Transverse colon (tissue), 4 donors: ENCODE results near the gene DEK. TPM values are rescaled to one million over a fixed set of nuclear protein-coding genes. Genes with fewer than 3 reads are reported as not detected.
"Not testable (repeated sequence)": the region's sequence is repeated elsewhere in the genome, so short reads cannot be mapped to it uniquely, and the experiment has no call there.

Experiments
- DNase-seq: peaks from one replicate; pipeline ENCODE4 v3.0.0-alpha.2; 2019
- H3K27ac ChIP-seq, 4 donors: fragments of 200-600 bp; sonication (generic); 2 replicates each; pipeline ENCODE4 v1.5.1; 2016 to 2018; ENCODE audit warnings: inconsistent platforms in 4 of 4
- H3K27me3 ChIP-seq: fragments of 200-600 bp; sonication (generic); 2 replicates; pipeline ENCODE4 v1.5.1; 2017; ENCODE audit warnings: inconsistent platforms
- H3K36me3 ChIP-seq, 4 donors: fragments of 200-600 bp; sonication (generic); 2 replicates each; pipeline ENCODE4 v1.5.1; 2017 to 2019; ENCODE audit warnings: inconsistent platforms in 4 of 4
- H3K4me1 ChIP-seq, 4 donors: fragments of 200-600 bp; sonication (generic); 2 replicates each; pipeline ENCODE4 v1.5.1; 2017 to 2020; ENCODE audit warnings: inconsistent platforms in 4 of 4
- H3K4me3 ChIP-seq, 4 donors: fragments of 200-600 bp; sonication (generic); 1 replicate in 1 of 4; 2 replicates in 3 of 4; pipeline versions ENCODE4 v1.5.1 to v1.6.1; 2017 to 2019; ENCODE audit warnings: inconsistent platforms in 4 of 4
- H3K9me3 ChIP-seq, 2 donors: fragments of 200-600 bp; sonication (generic); 2 replicates each; pipeline ENCODE4 v1.5.1; 2017 to 2019; ENCODE audit warnings: inconsistent platforms in 2 of 2
- EP300 ChIP-seq: sonication (generic); formaldehyde crosslinking; IDR thresholded peaks from one replicate; pipeline ENCODE4 v1.6.1; 2017; ENCODE audit warnings: antibody characterized with exemption, low read depth
- POLR2A ChIP-seq: fragments of 450-650 bp; IDR thresholded peaks from one replicate; pipeline ENCODE4 v1.6.1; 2016; ENCODE audit warnings: antibody characterized with exemption, mild to moderate bottlenecking, moderate library complexity
- POLR2AphosphoS5 ChIP-seq, 3 donors: sonication (generic); formaldehyde crosslinking; IDR thresholded peaks; one replicate each; pipeline ENCODE4 v1.6.1; 2016; ENCODE audit warnings: antibody characterized with exemption in 3 of 3
- WGBS, 2 donors: methylation state at CpG; one replicate each; pipeline ENCODE4 v1.1.5; 2018; ENCODE audit warnings: low coverage in 1 of 2; 5-methylcytosine and 5-hydroxymethylcytosine counted together
- in situ Hi-C, 4 donors: fragments of 200-750 bp; cut with MboI; loops; one replicate each; pipeline versions ENCODE4 v1.15.0 to v1.15.1; 2017; ENCODE audit warnings: low sequenced_read_pairs in 3 of 4, low pct_ligation_motif_present in 1 of 4, low pct_unique_long_range_greater_than_20kb in 1 of 4
- intact Hi-C: fragments of 100-400 bp; cut with DNase I; formaldehyde crosslinking; loops from one replicate; pipeline ENCODE4 v1.15.1; 2023; ENCODE audit warnings: low total_unique reads
- small RNA-seq, 4 donors: library from RNA; depleted of rRNA; stranded (forward); fragments of <200 nt; gene quantifications; one replicate each; pipeline ENCODE3, GENCODE V24; 2016
- total RNA-seq, 4 donors: library from RNA; depleted of rRNA; stranded (reverse); fragments of >200 nt; gene quantifications; one replicate each; pipeline ENCODE4 v1.1.0, GENCODE V29; 2016
- TF ChIP-seq, protein P1 (sequence below), 5 experiments: fragments of 200-600 bp in 3 of 5; fragments of 450-650 bp in 2 of 5; sonication (generic) in 3 of 5; IDR thresholded peaks; 1 replicate in 2 of 5; 2 replicates in 3 of 5; pipeline ENCODE4 v1.5.1; 2016 to 2017; ENCODE audit warnings: antibody characterized with exemption in 5 of 5, inconsistent platforms in 3 of 5, mild to moderate bottlenecking in 2 of 5, moderate library complexity in 1 of 5

DEK gene
- total RNA-seq, 4 donors from 2014 or later: 96.9 to 175 (median 111) TPM

DNA sequence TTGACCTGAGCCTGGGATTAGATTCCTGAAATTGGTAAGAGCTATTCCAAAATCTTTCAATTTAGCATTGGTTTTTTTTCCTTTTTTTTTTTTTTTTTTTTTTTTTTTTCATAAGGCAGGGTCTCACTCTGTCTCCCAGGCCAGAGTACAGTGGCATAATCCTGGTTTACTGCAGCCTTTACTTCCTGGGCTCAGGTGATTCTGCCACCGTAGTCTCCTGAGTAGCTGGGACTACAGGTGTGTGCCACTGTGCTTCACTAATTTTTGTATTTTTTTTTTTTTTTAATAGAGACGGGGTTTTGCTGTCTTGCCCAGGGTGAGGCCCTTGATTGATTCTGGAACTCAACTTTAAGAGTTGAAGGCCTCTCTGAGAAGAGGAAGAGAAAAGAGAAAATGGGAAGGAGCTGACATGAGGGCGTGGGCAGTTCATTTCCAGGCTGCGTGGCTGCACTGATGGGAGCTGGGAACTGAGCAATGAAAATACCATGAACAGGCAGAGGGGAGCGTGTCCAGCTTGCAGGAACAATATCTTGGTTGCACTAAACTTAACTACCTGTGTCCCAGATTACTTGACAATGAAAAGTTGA is 84.5 kb downstream of the DEK start:
- intact Hi-C loops: no loop called here
- Histone ChIP-seq H3K36me3 (peaks cover 0 to 2% (median 0%) of the 10 kb centered on the region in 4 donors), H3K4me3 (no peak overlapping the region), H3K27ac (peak overlapping the region; percentile 52 to 72 (median 68)), H3K27me3 (no peaks in the 10 kb centered on the region), H3K4me1 (peaks cover 0 to 20% (median 0%) of the 10 kb centered on the region in 4 donors), H3K9me3 (no peaks in the 10 kb centered on the region)
- DNase-seq: peak; percentile 47
- in situ Hi-C loops: no loop called here
- no peak for TF ChIP-seq POLR2AphosphoS5 (IDR thresholded peaks at IDR 0.05)
- TF ChIP-seq POLR2A: no peak
- TF ChIP-seq, protein P1, sequence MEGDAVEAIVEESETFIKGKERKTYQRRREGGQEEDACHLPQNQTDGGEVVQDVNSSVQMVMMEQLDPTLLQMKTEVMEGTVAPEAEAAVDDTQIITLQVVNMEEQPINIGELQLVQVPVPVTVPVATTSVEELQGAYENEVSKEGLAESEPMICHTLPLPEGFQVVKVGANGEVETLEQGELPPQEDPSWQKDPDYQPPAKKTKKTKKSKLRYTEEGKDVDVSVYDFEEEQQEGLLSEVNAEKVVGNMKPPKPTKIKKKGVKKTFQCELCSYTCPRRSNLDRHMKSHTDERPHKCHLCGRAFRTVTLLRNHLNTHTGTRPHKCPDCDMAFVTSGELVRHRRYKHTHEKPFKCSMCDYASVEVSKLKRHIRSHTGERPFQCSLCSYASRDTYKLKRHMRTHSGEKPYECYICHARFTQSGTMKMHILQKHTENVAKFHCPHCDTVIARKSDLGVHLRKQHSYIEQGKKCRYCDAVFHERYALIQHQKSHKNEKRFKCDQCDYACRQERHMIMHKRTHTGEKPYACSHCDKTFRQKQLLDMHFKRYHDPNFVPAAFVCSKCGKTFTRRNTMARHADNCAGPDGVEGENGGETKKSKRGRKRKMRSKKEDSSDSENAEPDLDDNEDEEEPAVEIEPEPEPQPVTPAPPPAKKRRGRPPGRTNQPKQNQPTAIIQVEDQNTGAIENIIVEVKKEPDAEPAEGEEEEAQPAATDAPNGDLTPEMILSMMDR (IDR thresholded peaks at IDR 0.05): no peak
- TF ChIP-seq EP300: no peak
- WGBS, 2 donors: 48 to 89% methylated on average over 3 to 5 of the region's 5 CpGs

- no peak for TF ChIP-seq POLR2AphosphoS5 (IDR thresholded peaks at IDR 0.05)
- no peak for TF ChIP-seq EP300
- no peak for TF ChIP-seq POLR2A
- TF ChIP-seq, protein P1 (IDR thresholded peaks at IDR 0.05): no peak
- DNase-seq: no peak
- Histone ChIP-seq H3K4me1 (peaks cover 0 to 20% (median 0%) of the 10 kb centered on the region in 4 donors), H3K36me3 (peaks cover 0 to 10% (median 1%) of the 10 kb centered on the region in 4 donors), H3K4me3 (no peak overlapping the region), H3K27ac (peak overlapping the region; percentile 52 to 72 (median 68)), H3K27me3 (no peaks in the 10 kb centered on the region), H3K9me3 (no peaks in the 10 kb centered on the region)
- WGBS, 2 donors: 76 to 88% methylated on average over 3 of the region's 3 CpGs
- in situ Hi-C loops (no loop called here), intact Hi-C loops (no loop called here)
These were observed 85.2 kb downstream of the DEK start for GRCh38 chr6:18178960-18179615.

GRCh38 chr6:18177286-18177965 is 86.9 kb downstream of the DEK start:
- in situ Hi-C loops: no loop called here
- H3K36me3 ChIP-seq: peaks cover 0 to 13% (median 3%) of the 10 kb centered on the region in 4 donors
- no peak for TF ChIP-seq POLR2A
- no peak for TF ChIP-seq EP300
- peak in 2 of 3 donors; percentile 8 to 48 for TF ChIP-seq POLR2AphosphoS5 (IDR thresholded peaks at IDR 0.05)
- no peaks in the 10 kb centered on the region for H3K27me3 ChIP-seq
- 58 to 61% methylated on average over 3 to 4 of the region's 4 CpGs for WGBS, 2 donors
- intact Hi-C loops: no loop called here
- H3K4me3 ChIP-seq: no peak overlapping the region
- no peaks in the 10 kb centered on the region for H3K9me3 ChIP-seq
- H3K27ac ChIP-seq: peak overlapping the region in 3 of 4 donors; percentile 20 to 52 (median 36)
- peak; percentile 42 for DNase-seq
- peaks cover 0 to 20% (median 0%) of the 10 kb centered on the region in 4 donors for H3K4me1 ChIP-seq

DNA sequence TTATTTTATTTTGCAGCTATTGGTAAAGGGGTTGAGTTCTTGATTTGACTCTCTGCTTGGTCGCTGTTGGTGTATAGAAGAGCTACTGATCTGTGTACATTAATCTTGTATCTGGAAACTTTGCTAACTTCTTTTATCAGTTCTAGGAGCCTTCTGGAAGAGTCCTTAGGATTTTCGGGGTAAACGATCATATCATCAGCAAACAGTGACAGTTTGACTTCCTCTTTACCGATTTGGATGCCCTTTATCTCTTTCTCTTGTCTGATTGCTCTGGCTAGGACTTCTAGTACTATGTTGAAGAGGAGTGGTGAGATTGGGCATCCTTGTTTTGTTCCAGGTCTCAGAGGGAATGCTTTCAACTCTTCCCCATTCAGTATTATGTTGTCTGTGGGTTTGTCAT is 88.1 kb downstream of the DEK start:
- H3K9me3 ChIP-seq, H3K27ac ChIP-seq, H3K4me3 ChIP-seq, in situ Hi-C loops, intact Hi-C loops, H3K27me3 ChIP-seq, DNase-seq: not testable (repeated sequence)
- WGBS, 2 donors: 81 to 87% methylated on average over 4 of the region's 4 CpGs
- peaks cover 0 to 20% (median 0%) of the 10 kb centered on the region in 4 donors for H3K4me1 ChIP-seq
- peaks cover 0 to 13% (median 3%) of the 10 kb centered on the region in 4 donors for H3K36me3 ChIP-seq

Small RNAs within 50 kb of the gene (small RNA-seq; reads per million reads assigned to genes)
- 0 reads per million in 4 donors for gene AL138825.1
- gene RF00019: 0 reads per million in 4 donors
- 0 reads per million in 4 donors for gene RNU6-263P

Other genes with a start within 250 kb of the DEK start
- 1 to 10 TPM in 2 of 4 donors, not detected in 2; 1.1 to 2.1 TPM for gene NHLRC1, start 141.9 kb downstream of the DEK start, total RNA-seq
- gene TPMT, start 109.5 kb downstream of the DEK start, total RNA-seq: 10 to 100 TPM; 15.1 to 53.5 (median 32.8) TPM
- 10 to 100 TPM; 18.9 to 70.7 (median 40.0) TPM for gene KDM1B, start 109.1 kb downstream of the DEK start, total RNA-seq
- 1 to 10 TPM; 1.4 to 4.5 (median 3.8) TPM for gene RNF144B, start 122.8 kb upstream of the DEK start, total RNA-seq